Measurements from ENCODE around the gene NTSR1. TPM values are rescaled to one million over a fixed set of nuclear protein-coding genes. Genes with fewer than 3 reads are reported as not detected.

NTSR1 gene
- total and polyA plus RNA-seq, 2 donors = 0.09 to 0.14 TPM

DNA sequence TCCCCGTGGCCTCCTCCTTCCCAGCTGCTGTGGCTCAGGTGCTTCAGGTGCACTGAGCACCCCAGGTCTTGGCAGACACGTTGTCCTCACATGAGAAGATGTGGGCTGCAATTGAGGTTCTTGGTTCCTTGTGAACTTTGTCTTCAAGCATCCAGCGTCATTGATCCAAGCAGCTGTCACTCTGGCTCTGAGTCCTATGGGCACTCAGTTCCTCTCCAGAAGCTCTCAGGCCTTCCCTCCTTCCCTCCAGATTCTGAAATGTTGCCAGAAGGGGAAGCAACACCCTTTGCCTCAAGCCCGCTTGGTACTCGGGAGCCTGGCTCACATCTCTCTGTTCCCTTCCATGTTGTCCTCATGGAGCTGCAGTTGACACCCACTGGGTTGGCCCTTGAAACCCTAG, 79.2 kb downstream of the NTSR1 start:
- 94% methylated on average over 5 of the region's 5 CpGs for WGBS
- H3K27ac ChIP-seq (ENCODE audit: low read depth in 1 of 2, low read length in 1 of 2) = no peak overlapping the region
- no peak for DNase-seq (ENCODE audit: low read depth in 6 of 9, low spot score in 9 of 9)
- H3K9me3 ChIP-seq (ENCODE audit: control insufficient read depth in 2 of 2, insufficient read depth in 1 of 2, low read length in 1 of 2) = no peaks in the 10 kb centered on the region
- no peaks in the 10 kb centered on the region for H3K36me3 ChIP-seq (ENCODE audit: control insufficient read depth in 2 of 2, insufficient read depth in 2 of 2, low read length in 1 of 2)
- H3K4me1 ChIP-seq (ENCODE audit: control insufficient read depth in 2 of 2, insufficient read depth in 2 of 2, low read length in 2 of 2) = peaks cover 0 to 10% of the 10 kb centered on the region in 2 donors
- no peak overlapping the region for H3K4me3 ChIP-seq (ENCODE audit: low read length in 2 of 2)
- peaks cover 0 to 3% of the 10 kb centered on the region in 2 donors for H3K27me3 ChIP-seq (ENCODE audit: control insufficient read depth in 2 of 2, insufficient read depth in 1 of 2, low read length in 1 of 2)

DNA sequence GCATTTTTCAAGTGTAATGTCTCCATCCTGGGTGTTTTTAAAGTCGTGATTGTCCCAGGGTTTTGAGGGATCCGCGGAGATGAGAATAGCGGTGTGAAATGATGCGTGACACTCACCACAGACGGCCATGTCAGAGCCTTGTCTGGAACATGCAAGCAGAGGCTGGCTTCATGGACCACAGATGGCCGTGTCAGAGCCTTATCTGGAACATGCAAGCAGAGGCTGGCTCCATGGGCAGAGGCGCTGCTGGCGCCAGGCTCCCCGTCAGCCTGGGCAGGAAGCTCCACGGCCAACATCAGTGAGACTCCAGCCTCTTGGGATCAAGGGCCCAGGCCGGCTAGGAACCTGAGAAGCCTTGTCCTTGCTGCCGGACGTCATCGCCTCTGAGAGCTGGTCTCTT, 80.0 kb downstream of the NTSR1 start:
- H3K36me3 ChIP-seq (ENCODE audit: control insufficient read depth in 2 of 2, insufficient read depth in 2 of 2, low read length in 1 of 2) = no peaks in the 10 kb centered on the region
- H3K27ac ChIP-seq (ENCODE audit: low read depth in 1 of 2, low read length in 1 of 2) = no peak overlapping the region
- 90% methylated on average over 15 of the region's 15 CpGs for WGBS
- peaks cover 0 to 3% of the 10 kb centered on the region in 2 donors for H3K27me3 ChIP-seq (ENCODE audit: control insufficient read depth in 2 of 2, insufficient read depth in 1 of 2, low read length in 1 of 2)
- H3K4me3 ChIP-seq (ENCODE audit: low read length in 2 of 2) = no peak overlapping the region
- no peak for DNase-seq (ENCODE audit: low read depth in 6 of 9, low spot score in 9 of 9)
- H3K4me1 ChIP-seq (ENCODE audit: control insufficient read depth in 2 of 2, insufficient read depth in 2 of 2, low read length in 2 of 2) = peaks cover 2 to 14% of the 10 kb centered on the region in 2 donors
- H3K9me3 ChIP-seq (ENCODE audit: control insufficient read depth in 2 of 2, insufficient read depth in 1 of 2, low read length in 1 of 2) = no peaks in the 10 kb centered on the region

DNA sequence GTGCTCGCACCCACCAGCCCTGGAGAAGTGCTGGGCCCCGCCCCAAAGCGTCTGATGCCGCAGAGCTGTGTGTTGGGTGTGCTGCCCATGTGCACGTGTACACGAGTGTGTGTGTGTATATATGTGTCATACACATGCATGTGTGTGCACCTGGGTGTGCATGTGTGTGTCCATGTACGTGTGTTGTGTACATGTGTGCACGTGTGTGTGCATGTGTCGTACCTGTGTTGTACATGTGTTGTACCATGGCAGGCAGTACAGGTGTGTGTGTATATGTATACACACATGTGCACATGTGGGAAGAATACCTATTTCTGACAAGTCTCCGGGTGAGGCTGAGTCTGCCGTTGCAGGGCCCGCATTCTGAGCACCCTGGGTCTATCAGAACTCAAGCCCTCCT, 81.4 kb downstream of the NTSR1 start:
- Histone ChIP-seq H3K4me1 (ENCODE audit: control insufficient read depth in 2 of 2, insufficient read depth in 2 of 2, low read length in 2 of 2) (peaks cover 8 to 26% of the 10 kb centered on the region in 2 donors), H3K36me3 (ENCODE audit: control insufficient read depth in 2 of 2, insufficient read depth in 2 of 2, low read length in 1 of 2) (no peaks in the 10 kb centered on the region), H3K27ac (ENCODE audit: low read depth in 1 of 2, low read length in 1 of 2) (no peak overlapping the region), H3K4me3 (ENCODE audit: low read length in 2 of 2) (no peak overlapping the region), H3K27me3 (ENCODE audit: control insufficient read depth in 2 of 2, insufficient read depth in 1 of 2, low read length in 1 of 2) (peaks cover 0 to 3% of the 10 kb centered on the region in 2 donors), H3K9me3 (ENCODE audit: control insufficient read depth in 2 of 2, insufficient read depth in 1 of 2, low read length in 1 of 2) (no peaks in the 10 kb centered on the region)
- DNase-seq (ENCODE audit: low read depth in 6 of 9, low spot score in 9 of 9) = no peak
- WGBS = 96% methylated on average over 12 of the region's 12 CpGs

DNA sequence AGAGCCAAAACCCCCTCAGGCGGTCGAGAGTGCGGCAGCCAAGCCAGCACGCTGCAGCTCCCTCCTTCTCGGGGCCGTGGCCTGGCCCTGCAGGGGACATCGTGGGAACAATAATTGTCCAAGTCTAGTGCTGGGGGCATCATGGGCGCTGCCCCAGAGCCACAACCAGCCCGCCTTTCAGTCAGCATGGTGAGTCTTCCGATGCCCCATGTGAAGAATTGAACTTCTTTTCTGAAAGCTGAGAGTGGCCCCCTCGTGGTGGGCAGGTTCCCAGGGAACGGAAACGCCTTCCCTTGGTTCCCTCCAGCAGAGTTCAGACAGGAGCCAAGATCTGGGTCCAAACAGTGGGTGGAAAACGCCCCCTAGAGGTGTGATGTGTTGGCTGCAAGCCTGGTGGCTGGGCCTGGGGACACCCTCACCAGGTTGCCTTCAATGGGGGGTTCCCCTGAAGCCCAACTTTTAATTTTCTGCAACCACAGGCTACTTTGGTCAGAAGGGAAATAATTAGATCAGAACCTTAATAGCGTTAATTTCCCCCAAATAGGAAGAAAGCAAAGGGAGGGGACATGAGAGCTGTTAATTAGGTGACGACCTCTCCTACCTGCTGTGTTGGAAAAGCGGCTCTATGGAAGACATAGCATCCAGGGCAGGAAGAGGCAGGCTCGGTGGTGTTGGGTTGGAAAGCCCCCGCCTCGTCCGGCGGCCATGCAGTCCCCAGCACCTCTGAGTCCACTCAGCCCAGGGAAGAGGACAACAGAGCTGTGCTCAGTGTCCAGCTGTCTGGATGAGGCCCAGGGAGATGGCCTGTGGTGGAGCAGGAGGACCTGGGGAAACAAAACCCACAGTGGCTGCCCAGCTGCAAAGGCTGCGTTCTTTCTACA, 82.9 kb downstream of the NTSR1 start:
- H3K27ac ChIP-seq (ENCODE audit: low read depth in 1 of 2, low read length in 1 of 2) = no peak overlapping the region
- WGBS = 44% methylated on average over 23 of the region's 23 CpGs

DNA sequence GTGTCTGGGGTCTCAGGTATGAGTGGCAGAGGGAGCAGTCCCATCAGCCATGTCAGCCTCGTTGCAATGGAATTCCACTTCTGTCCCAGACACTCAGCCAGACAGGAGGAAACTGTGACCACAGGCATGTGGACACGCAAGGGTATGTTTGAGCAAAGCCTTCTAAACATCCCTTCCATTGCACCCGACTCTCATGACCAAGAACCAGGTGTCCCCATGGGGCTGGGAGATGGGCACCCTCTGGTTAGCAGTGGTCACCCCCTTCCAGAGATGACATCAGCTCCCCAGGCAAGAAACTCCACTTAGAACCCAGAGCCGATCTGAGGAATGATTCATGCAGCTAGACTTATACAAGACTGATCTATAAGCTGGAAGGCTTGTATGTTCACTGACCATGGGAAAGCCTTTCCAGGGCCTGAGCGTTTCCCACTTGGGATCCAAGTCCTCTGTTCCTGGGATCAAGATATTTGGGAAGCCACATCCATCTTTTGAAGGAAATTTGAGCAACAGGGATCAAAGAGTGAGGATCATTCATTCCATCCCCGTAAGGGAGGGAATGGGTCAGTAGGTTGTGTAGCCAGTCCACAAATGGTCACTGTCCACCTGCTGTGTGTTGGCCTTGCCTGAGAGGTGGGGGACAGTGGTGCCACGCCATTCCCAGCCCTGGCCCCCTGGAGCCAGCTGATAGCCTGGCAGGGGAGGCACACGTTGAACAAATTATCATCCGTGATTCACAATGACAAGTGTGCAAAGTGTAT, 83.7 kb downstream of the NTSR1 start:
- no peak overlapping the region for H3K27ac ChIP-seq (ENCODE audit: low read depth in 1 of 2, low read length in 1 of 2)
- 88% methylated on average over 9 of the region's 9 CpGs for WGBS

More for the DNA sequence above, 82.9 kb downstream of the NTSR1 start:
- peaks cover 8 to 34% of the 10 kb centered on the region in 2 donors for H3K4me1 ChIP-seq (ENCODE audit: control insufficient read depth in 2 of 2, insufficient read depth in 2 of 2, low read length in 2 of 2)
- H3K27me3 ChIP-seq (ENCODE audit: control insufficient read depth in 2 of 2, insufficient read depth in 1 of 2, low read length in 1 of 2) = peaks cover 0 to 3% of the 10 kb centered on the region in 2 donors
- H3K4me3 ChIP-seq (ENCODE audit: low read length in 2 of 2) = no peak overlapping the region
- no peaks in the 10 kb centered on the region for H3K9me3 ChIP-seq (ENCODE audit: control insufficient read depth in 2 of 2, insufficient read depth in 1 of 2, low read length in 1 of 2)
- H3K36me3 ChIP-seq (ENCODE audit: control insufficient read depth in 2 of 2, insufficient read depth in 2 of 2, low read length in 1 of 2) = no peaks in the 10 kb centered on the region
- DNase-seq (ENCODE audit: low read depth in 6 of 9, low spot score in 9 of 9) = peak; percentile 55 to 87 (median 74)

DNA sequence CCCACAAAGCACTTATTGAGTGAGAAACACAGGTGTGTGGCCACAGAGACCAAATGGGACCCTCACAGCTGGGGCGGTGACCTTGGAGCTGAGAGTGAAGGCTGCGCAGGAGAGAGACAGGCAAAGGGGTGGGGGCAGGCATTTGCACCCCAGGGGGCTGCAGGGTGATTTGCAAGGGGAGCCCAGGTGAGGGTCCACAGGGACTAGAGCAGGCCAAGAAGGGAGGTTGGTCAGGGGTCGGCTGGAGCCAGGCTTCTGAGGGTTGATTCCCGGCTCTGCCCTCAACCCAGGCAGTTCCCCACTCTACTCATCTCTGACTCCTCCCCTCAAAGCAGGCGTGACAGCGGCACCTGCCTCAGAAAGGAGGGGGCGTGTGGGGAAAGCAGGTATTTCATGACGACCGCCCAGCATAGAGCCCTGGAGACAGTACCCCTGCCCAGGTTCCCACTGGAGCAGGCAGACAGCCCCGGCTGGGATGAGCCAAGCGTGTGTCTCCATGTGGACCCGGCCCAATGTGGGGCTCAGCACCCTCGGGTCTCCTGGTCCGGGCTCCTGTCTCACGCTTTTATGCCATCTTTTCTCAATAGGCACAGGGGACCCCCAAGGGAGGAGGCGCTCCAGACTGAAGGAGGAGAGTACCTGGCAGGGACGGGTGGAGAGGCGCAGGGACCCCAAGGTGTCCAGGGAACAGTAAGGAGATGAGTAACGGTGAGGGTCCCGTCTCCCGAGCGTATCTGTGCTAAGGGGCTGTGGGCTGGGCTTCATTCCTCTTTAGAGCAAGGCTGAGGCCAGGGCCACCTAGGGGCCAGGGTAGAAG, 84.5 kb downstream of the NTSR1 start:
- WGBS = 91% methylated on average over 22 of the region's 22 CpGs
- Histone ChIP-seq H3K9me3 (ENCODE audit: control insufficient read depth in 2 of 2, insufficient read depth in 1 of 2, low read length in 1 of 2) (no peaks in the 10 kb centered on the region), H3K27me3 (ENCODE audit: control insufficient read depth in 2 of 2, insufficient read depth in 1 of 2, low read length in 1 of 2) (peaks cover 0 to 3% of the 10 kb centered on the region in 2 donors), H3K4me3 (ENCODE audit: low read length in 2 of 2) (peak overlapping the region in 1 of 2 donors; percentile 37), H3K4me1 (ENCODE audit: control insufficient read depth in 2 of 2, insufficient read depth in 2 of 2, low read length in 2 of 2) (peaks cover 12 to 41% of the 10 kb centered on the region in 2 donors), H3K36me3 (ENCODE audit: control insufficient read depth in 2 of 2, insufficient read depth in 2 of 2, low read length in 1 of 2) (peaks cover 3 to 4% of the 10 kb centered on the region in 2 donors), H3K27ac (ENCODE audit: low read depth in 1 of 2, low read length in 1 of 2) (peak overlapping the region in 1 of 2 donors; percentile 89)
- peak in 1 of 9 donors; percentile 10 for DNase-seq (ENCODE audit: low read depth in 6 of 9, low spot score in 9 of 9)

More for the DNA sequence above, 83.7 kb downstream of the NTSR1 start:
- no peak for DNase-seq (ENCODE audit: low read depth in 6 of 9, low spot score in 9 of 9)
- no peak overlapping the region for H3K4me3 ChIP-seq (ENCODE audit: low read length in 2 of 2)
- H3K27me3 ChIP-seq (ENCODE audit: control insufficient read depth in 2 of 2, insufficient read depth in 1 of 2, low read length in 1 of 2) = peaks cover 0 to 3% of the 10 kb centered on the region in 2 donors
- H3K9me3 ChIP-seq (ENCODE audit: control insufficient read depth in 2 of 2, insufficient read depth in 1 of 2, low read length in 1 of 2) = no peaks in the 10 kb centered on the region
- peaks cover 12 to 40% of the 10 kb centered on the region in 2 donors for H3K4me1 ChIP-seq (ENCODE audit: control insufficient read depth in 2 of 2, insufficient read depth in 2 of 2, low read length in 2 of 2)
- peaks cover 0 to 2% of the 10 kb centered on the region in 2 donors for H3K36me3 ChIP-seq (ENCODE audit: control insufficient read depth in 2 of 2, insufficient read depth in 2 of 2, low read length in 1 of 2)

DNA sequence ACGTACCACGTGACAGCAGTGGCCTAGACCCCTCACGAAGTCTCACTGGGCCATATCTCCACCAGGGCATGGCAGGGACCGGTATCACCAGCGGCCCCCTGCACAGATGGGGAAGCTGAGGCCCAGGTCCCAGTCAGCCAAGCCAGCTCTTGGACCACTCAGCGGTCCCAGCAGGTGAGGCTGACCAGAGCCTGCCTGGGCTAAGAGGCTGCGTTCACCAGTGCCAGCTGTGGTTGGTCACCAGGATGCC, 85.0 kb downstream of the NTSR1 start:
- Histone ChIP-seq H3K27me3 (ENCODE audit: control insufficient read depth in 2 of 2, insufficient read depth in 1 of 2, low read length in 1 of 2) (peaks cover 0 to 3% of the 10 kb centered on the region in 2 donors), H3K4me3 (ENCODE audit: low read length in 2 of 2) (peak overlapping the region in 1 of 2 donors; percentile 37), H3K9me3 (ENCODE audit: control insufficient read depth in 2 of 2, insufficient read depth in 1 of 2, low read length in 1 of 2) (peaks cover 0 to 2% of the 10 kb centered on the region in 2 donors), H3K4me1 (ENCODE audit: control insufficient read depth in 2 of 2, insufficient read depth in 2 of 2, low read length in 2 of 2) (peaks cover 12 to 41% of the 10 kb centered on the region in 2 donors), H3K27ac (ENCODE audit: low read depth in 1 of 2, low read length in 1 of 2) (peak overlapping the region; percentile 46 to 89), H3K36me3 (ENCODE audit: control insufficient read depth in 2 of 2, insufficient read depth in 2 of 2, low read length in 1 of 2) (peaks cover 5 to 9% of the 10 kb centered on the region in 2 donors)
- WGBS = 76% methylated on average over 7 of the region's 7 CpGs
- DNase-seq (ENCODE audit: low read depth in 6 of 9, low spot score in 9 of 9) = no peak

DNA sequence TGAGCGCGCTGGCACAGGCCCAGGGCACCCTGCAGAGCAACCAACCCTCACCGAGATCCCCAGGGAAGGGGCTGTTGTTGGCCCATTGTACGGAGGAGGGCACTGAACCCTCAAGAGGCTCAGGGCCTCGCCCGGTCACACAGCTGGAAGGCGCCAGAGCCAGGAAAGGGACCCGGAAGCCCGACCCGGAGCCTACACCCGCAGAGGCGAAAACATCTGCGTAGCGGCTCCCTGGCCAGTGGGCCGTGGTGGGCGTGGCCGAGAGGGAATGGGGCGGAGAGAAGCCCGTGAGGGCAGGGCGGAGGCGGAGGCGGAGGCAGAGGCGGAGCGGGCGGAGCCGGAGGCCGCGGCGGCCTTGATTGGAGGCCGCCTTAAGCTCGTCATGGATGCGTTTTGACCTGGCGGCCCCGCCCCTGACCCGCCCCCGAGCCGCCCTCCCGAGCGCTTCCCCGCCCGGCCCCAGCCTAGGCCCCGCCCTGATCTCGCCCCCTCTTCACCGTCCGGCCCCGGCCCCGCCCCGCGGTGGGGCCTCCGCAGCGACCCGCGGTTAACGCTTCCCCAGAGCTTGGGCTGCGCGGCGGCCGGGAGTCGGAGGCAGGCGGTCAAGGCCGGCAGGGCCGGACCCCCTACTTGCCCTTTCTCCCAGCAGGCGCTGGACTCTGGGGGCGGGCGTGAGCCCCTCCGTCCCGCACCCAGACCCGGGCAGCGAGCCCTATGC, 85.5 kb downstream of the NTSR1 start:
- Histone ChIP-seq H3K9me3 (ENCODE audit: control insufficient read depth in 2 of 2, insufficient read depth in 1 of 2, low read length in 1 of 2) (peaks cover 0 to 5% of the 10 kb centered on the region in 2 donors), H3K27ac (ENCODE audit: low read depth in 1 of 2, low read length in 1 of 2) (peak overlapping the region; percentile 94 to 97), H3K4me3 (ENCODE audit: low read length in 2 of 2) (peak overlapping the region; percentile 68 to 86), H3K36me3 (ENCODE audit: control insufficient read depth in 2 of 2, insufficient read depth in 2 of 2, low read length in 1 of 2) (peaks cover 10 to 14% of the 10 kb centered on the region in 2 donors), H3K4me1 (ENCODE audit: control insufficient read depth in 2 of 2, insufficient read depth in 2 of 2, low read length in 2 of 2) (peaks cover 12 to 41% of the 10 kb centered on the region in 2 donors), H3K27me3 (ENCODE audit: control insufficient read depth in 2 of 2, insufficient read depth in 1 of 2, low read length in 1 of 2) (no peaks in the 10 kb centered on the region)
- 2% methylated on average over 68 of the region's 69 CpGs for WGBS
- peak; percentile 55 to 95 (median 90) for DNase-seq (ENCODE audit: low read depth in 6 of 9, low spot score in 9 of 9)
